Heart left ventricle (tissue), 16 donors: ENCODE measurements around the gene PLD6. TPM values are rescaled to one million over a fixed set of nuclear protein-coding genes. Genes with fewer than 3 reads are reported as not detected.

Source experiments
- ATAC-seq, 4 donors: fragments of 200-7000 bp; cut with Tn5 transposase; one replicate each; pipeline ENCODE4 v1.9.1; 2020 to 2022; ENCODE audit warnings: moderate library complexity in 4 of 4, mild to moderate bottlenecking in 3 of 4, moderate number of reproducible peaks in 1 of 4
- DNase-seq, 5 donors: peaks; one replicate each; pipeline ENCODE4 v3.0.0-alpha.2; 2020
- H3K27ac ChIP-seq, 12 donors: fragments of 200-600 bp; sonication (generic) in 4 of 12; one replicate each; pipeline versions ENCODE4 v1.5.0 to v1.8.0; 2016 to 2022; ENCODE audit warnings: mild to moderate bottlenecking in 2 of 12
- H3K27me3 ChIP-seq, 9 donors: fragments of 200-600 bp; sonication (generic) in 2 of 9; one replicate each; pipeline versions ENCODE4 v1.5.1 to v1.8.0; 2016 to 2022; ENCODE audit warnings: mild to moderate bottlenecking in 3 of 9
- H3K36me3 ChIP-seq, 9 donors: fragments of 200-600 bp; sonication (generic) in 2 of 9; one replicate each; pipeline versions ENCODE4 v1.5.0 to v1.8.0; 2018 to 2022; ENCODE audit warnings: mild to moderate bottlenecking in 2 of 9
- H3K4me1 ChIP-seq, 12 donors: fragments of 200-600 bp; sonication (generic) in 4 of 12; one replicate each; pipeline versions ENCODE4 v1.5.0 to v1.8.0; 2016 to 2022; ENCODE audit warnings: mild to moderate bottlenecking in 3 of 12
- H3K4me3 ChIP-seq, 12 donors: fragments of 200-600 bp; sonication (generic) in 4 of 12; one replicate each; pipeline versions ENCODE4 v1.5.0 to v1.8.0; 2017 to 2022; ENCODE audit warnings: mild to moderate bottlenecking in 9 of 12, moderate library complexity in 4 of 12
- H3K9me3 ChIP-seq, 12 donors: fragments of 200-600 bp; sonication (generic) in 4 of 12; one replicate each; pipeline versions ENCODE4 v1.5.0 to v1.8.0; 2016 to 2022; ENCODE audit warnings: mild to moderate bottlenecking in 1 of 12
- POLR2A ChIP-seq, 2 donors: fragments of 450-650 bp; IDR thresholded peaks; one replicate each; pipeline ENCODE4 v1.6.1; 2017; ENCODE audit warnings: antibody characterized with exemption in 2 of 2, mild to moderate bottlenecking in 2 of 2, moderate library complexity in 2 of 2
- WGBS, 4 donors: extraction: QIAGEN DNeasy Blood & Tissue Kit in 2 of 4; methylation state at CpG; one replicate each; pipeline versions ENCODE4 v1.1.5 to v1.1.7; 2013 to 2018; 5-methylcytosine and 5-hydroxymethylcytosine counted together
- intact Hi-C, 10 donors: fragments of 100-400 bp; cut with DNase I; formaldehyde crosslinking; loops; one replicate each; pipeline versions ENCODE4 v1.11.1 to v1.14.2; 2022
- polyA plus RNA-seq, 2 donors: library from polyadenylated mRNA; stranded (reverse); fragments of 200-250 nt; gene quantifications; one replicate each; pipeline ENCODE4 v1.2.3, GENCODE V29; 2013
- total RNA-seq, 9 donors: library from RNA; depleted of rRNA in 2 of 9; stranded (reverse); fragments of >200 nt in 2 of 9; fragmentation: NEBNext Ultra II Directional in 3 of 9; extraction: Animal tissue kit (Norgen Biotek cat#: 25700) in 3 of 9; gene quantifications; one replicate each; pipeline versions ENCODE4 v1.1.0 to v1.2.4, GENCODE V29; 2016 to 2023
- TF ChIP-seq, protein P1 (sequence below), 12 donors: fragments of 200-600 bp; sonication (generic) in 4 of 12; IDR thresholded peaks; one replicate each; pipeline versions ENCODE4 v1.5.0 to v1.8.0; 2018 to 2022; ENCODE audit warnings: antibody characterized with exemption in 12 of 12, mild to moderate bottlenecking in 5 of 12
- donor health status: ischemic (EF 13 %, LVEDD 7.1; RV severe dilation, severe dysfunction).
- donor health status: healthy with polysubstance abuse.
- donor health status: DM: no; HTN: yes; CAD: no.
- donor health status: DM: no; HTN: no; CAD: no.
- donor health status: ischemic (EF 25% LVEDD 6.9; RV normal size, moderate dysfunction).
- donor health status: ischemic (EF 25% LVEDD 5.7; RV mildly dilated, moderate dysfunction).
- donor health status: healthy.
- donor health status: DM: yes; HTN: yes; CAD: no.
- donor health status: ischemic (EF 35%, LVEDD 5.7; RV mildly dilated, moderate dysfunction).
- donor health status: nonischemic (EF 11% LVEDD 7.7; RV severe dilation, severe dysfunction).
- donor health status: DM: yes; HTN: yes; CAD: no.
- donor health status: PGD.
- donor health status: ischemic (EF 29% LVEDD 5.4; RV normal size, mild dysfunction).
- donor health status: nonischemic (EF 23%, LVEDD 6.1; RV moderate dilation, normal function).

The PLD6 gene
- total and polyA plus RNA-seq, 11 donors: 3.8 to 11.8 (median 6.1) TPM

DNA sequence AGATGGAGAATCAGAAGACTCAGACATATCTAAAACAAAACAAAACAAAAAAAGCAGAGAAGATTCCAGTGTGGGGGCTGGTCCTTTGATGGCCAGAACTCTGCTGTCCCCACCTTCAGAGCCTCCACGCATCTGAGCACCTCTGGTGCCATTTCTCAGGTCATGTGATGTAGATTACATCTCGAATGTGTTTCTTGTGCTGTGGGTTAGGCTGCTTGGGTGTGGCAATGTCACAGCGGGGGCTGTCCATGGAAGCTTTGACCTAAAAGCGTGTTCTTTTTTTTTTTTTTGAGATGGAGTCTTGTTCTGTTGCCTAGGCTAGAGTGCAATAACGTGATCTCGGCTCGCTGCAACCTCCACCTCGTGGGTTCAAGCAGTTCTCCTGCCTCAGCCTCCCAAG is 51.2 kb downstream of the PLD6 start:
- ATAC-seq (no peak), DNase-seq (no peak)
- 87 to 92% (median 89%) methylated on average over 8 of the region's 8 CpGs for WGBS, 4 donors
- TF ChIP-seq, protein P1, sequence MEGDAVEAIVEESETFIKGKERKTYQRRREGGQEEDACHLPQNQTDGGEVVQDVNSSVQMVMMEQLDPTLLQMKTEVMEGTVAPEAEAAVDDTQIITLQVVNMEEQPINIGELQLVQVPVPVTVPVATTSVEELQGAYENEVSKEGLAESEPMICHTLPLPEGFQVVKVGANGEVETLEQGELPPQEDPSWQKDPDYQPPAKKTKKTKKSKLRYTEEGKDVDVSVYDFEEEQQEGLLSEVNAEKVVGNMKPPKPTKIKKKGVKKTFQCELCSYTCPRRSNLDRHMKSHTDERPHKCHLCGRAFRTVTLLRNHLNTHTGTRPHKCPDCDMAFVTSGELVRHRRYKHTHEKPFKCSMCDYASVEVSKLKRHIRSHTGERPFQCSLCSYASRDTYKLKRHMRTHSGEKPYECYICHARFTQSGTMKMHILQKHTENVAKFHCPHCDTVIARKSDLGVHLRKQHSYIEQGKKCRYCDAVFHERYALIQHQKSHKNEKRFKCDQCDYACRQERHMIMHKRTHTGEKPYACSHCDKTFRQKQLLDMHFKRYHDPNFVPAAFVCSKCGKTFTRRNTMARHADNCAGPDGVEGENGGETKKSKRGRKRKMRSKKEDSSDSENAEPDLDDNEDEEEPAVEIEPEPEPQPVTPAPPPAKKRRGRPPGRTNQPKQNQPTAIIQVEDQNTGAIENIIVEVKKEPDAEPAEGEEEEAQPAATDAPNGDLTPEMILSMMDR (IDR thresholded peaks at IDR 0.05): no peak
- TF ChIP-seq POLR2A (IDR thresholded peaks at IDR 0.05): no peak
- Histone ChIP-seq H3K36me3 (peaks cover 0 to 99% (median 89%) of the 10 kb centered on the region in 9 donors), H3K9me3 (no peaks in the 10 kb centered on the region), H3K4me1 (peaks cover 12 to 45% (median 24%) of the 10 kb centered on the region in 12 donors), H3K27me3 (no peaks in the 10 kb centered on the region), H3K4me3 (no peak overlapping the region), H3K27ac (no peak overlapping the region)
- intact Hi-C loops: loop anchor here in 4 of 10 donors (5.0 kb wide), 3 partner anchors 37 to 82 kb away; partner anchors contain the start of gene FLCN (in 2 of the 4)

DNA sequence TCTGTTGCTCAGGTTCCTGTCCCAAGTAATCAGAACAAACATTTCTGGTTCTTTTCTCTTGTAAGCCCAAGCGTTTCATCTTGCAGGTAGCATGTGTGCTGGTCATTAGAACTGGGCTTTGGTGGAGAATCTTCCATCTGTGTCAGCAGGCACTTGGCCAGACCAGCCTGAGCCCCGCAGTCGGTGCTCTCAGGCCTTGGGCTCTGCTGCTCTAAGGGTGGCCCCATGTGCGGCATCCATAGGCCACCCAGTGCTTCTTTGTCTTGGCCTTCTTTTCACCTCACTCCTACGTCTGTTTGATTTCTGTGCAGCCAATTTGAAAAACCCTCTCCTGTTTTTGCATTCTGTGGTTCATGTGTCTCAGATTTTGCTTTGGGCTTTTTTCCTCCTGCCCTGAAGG is 51.6 kb downstream of the PLD6 start:
- H3K36me3 ChIP-seq: peaks cover 0 to 98% (median 88%) of the 10 kb centered on the region in 9 donors
- H3K4me1 ChIP-seq: peaks cover 12 to 45% (median 24%) of the 10 kb centered on the region in 12 donors
- intact Hi-C loops: loop anchor here in 3 of 10 donors (5.0 kb wide), 3 partner anchors 38 to 83 kb away; partner anchors contain the start of gene FLCN (in 2 of the 3)
- DNase-seq (no peak), ATAC-seq (no peak)
- WGBS, 4 donors: 91 to 99% (median 94%) methylated on average over 5 of the region's 5 CpGs
- no peaks in the 10 kb centered on the region for H3K27me3 ChIP-seq
- no peak overlapping the region for H3K4me3 ChIP-seq
- H3K9me3 ChIP-seq: no peaks in the 10 kb centered on the region
- H3K27ac ChIP-seq: no peak overlapping the region
- no peak for TF ChIP-seq POLR2A (IDR thresholded peaks at IDR 0.05)
- TF ChIP-seq, protein P1 (IDR thresholded peaks at IDR 0.05): no peak

DNA sequence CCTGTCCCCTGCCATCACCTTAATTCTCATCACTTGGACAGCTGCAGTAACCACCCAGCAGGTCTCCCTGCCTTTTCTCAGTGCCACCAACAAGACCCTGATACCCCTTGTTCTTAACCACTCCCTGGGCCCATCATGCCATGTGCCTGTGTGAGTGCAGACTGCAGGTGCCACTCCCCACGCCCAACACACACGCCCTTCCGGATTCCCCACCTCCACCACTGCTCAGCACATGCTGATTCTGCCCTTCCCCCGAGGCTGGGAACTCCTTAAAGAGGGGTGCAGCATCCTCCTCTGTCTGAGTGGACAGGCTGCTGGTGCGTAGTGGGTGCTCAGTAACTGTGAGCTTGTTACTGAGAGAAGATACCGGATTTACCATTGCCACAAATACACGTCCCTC is 52.4 kb downstream of the PLD6 start:
- DNase-seq (no peak), ATAC-seq (no peak)
- H3K4me1 ChIP-seq: peaks cover 12 to 45% (median 27%) of the 10 kb centered on the region in 12 donors
- H3K27ac ChIP-seq: no peak overlapping the region
- TF ChIP-seq, protein P1 (IDR thresholded peaks at IDR 0.05): no peak
- TF ChIP-seq POLR2A (IDR thresholded peaks at IDR 0.05): no peak
- no peak overlapping the region for H3K4me3 ChIP-seq
- H3K9me3 ChIP-seq: no peaks in the 10 kb centered on the region
- 69 to 91% (median 82%) methylated on average over 6 to 7 of the region's 7 CpGs for WGBS, 4 donors
- no peaks in the 10 kb centered on the region for H3K27me3 ChIP-seq
- intact Hi-C loops: loop anchor here in 3 of 10 donors (5.0 kb wide), 3 partner anchors 39 to 84 kb away; partner anchors contain the start of gene FLCN (in 2 of the 3)
- H3K36me3 ChIP-seq: peaks cover 0 to 98% (median 86%) of the 10 kb centered on the region in 9 donors

DNA sequence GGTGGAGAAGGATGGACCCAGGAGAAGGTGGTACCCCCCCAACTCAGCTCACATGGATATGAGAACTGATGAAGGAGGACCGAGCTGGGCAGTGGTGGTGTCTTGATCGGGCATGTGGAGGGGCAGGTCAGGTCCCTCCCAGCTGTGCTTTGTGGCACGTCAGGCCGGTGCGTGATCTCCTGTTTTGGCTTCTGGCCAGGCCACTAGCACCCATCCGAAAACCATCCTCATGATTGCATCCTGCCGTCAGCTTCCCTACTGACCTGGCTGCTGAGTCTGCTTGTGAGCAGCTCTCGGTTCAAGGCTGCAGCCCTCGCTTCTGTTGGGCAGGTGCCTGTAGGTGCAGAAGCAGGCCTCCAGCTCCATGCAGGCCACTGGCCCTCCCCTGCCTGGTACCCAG is 53.1 kb downstream of the PLD6 start:
- 68 to 80% (median 74%) methylated on average over 5 to 9 of the region's 9 CpGs for WGBS, 4 donors
- DNase-seq (no peak), ATAC-seq (no peak)
- H3K4me3 ChIP-seq: no peak overlapping the region
- peaks cover 12 to 45% (median 27%) of the 10 kb centered on the region in 12 donors for H3K4me1 ChIP-seq
- peaks cover 0 to 98% (median 86%) of the 10 kb centered on the region in 9 donors for H3K36me3 ChIP-seq
- TF ChIP-seq, protein P1 (IDR thresholded peaks at IDR 0.05): no peak
- TF ChIP-seq POLR2A (IDR thresholded peaks at IDR 0.05): no peak
- no peaks in the 10 kb centered on the region for H3K9me3 ChIP-seq
- intact Hi-C loops: loop anchor here in 3 of 10 donors (5.0 kb wide), 3 partner anchors 39 to 84 kb away; partner anchors contain the start of gene FLCN (in 2 of the 3)
- no peaks in the 10 kb centered on the region for H3K27me3 ChIP-seq
- H3K27ac ChIP-seq: peak overlapping the region in 7 of 12 donors; percentile 35 to 90 (median 80)
